GM12873 (cell line): ENCODE results near the gene NXT1.

Experiments used
- CTCF ChIP-seq: IDR thresholded peaks from 2 replicates; pipeline ENCODE4 v1.5.1; 2012; ENCODE audit warnings: low read depth, mild to moderate bottlenecking, moderate library complexity, low read length, control low read depth; ENCODE audit not compliant: insufficient read depth; ENCODE audit errors: missing control alignments

The NXT1 gene

GRCh38 chr20:23369072-23369823 is 18.7 kb downstream of the NXT1 start:
- no peak for TF ChIP-seq CTCF

GRCh38 chr20:23370274-23370673 is 19.7 kb downstream of the NXT1 start:
- TF ChIP-seq CTCF, result no peak

- no peak for TF ChIP-seq CTCF
Measured at GRCh38 chr20:23370873-23371272, 20.3 kb downstream of the NXT1 start.

GRCh38 chr20:23371496-23371895 is 20.9 kb downstream of the NXT1 start:
- TF ChIP-seq CTCF, result no peak

GRCh38 chr20:23374441-23374840 is 23.9 kb downstream of the NXT1 start:
- TF ChIP-seq CTCF, result no peak

GRCh38 chr20:23375827-23376226 is 25.2 kb downstream of the NXT1 start:
- no peak for TF ChIP-seq CTCF

GRCh38 chr20:23379772-23380171 is 29.2 kb downstream of the NXT1 start:
- no peak for TF ChIP-seq CTCF
